IMR-90 (cell line): ENCODE results near the gene SRPK1. TPM values are rescaled to one million over a fixed set of nuclear protein-coding genes. Genes with fewer than 3 reads are reported as not detected.
A peak's percentile ranks its signal among the peaks of the same experiment; 100 is the strongest.

Source experiments
- ATAC-seq: fragments of 200-7000 bp; cut with Tn5 transposase; 2 replicates; pipeline ENCODE4 v1.9.1; 2020; ENCODE audit warnings: low read depth, mild to moderate bottlenecking, moderate library complexity
- BruUV-seq: library from RNA; stranded (reverse); fragments of 400-500 nt; replicated peaks from 2 replicates; lab custom pipeline; 2021; lab: Mats Ljungman, UMichigan
- CTCF ChIA-PET: fragments of 300-600 bp; formaldehyde crosslinking; extraction: SDS; loops from one replicate; lab custom pipeline; 2021; ENCODE audit warnings: antibody characterized with exemption; lab: Yijun Ruan, JAX
- POLR2A ChIA-PET: fragments of 300-600 bp; sonication (Branson Sonifier 250); formaldehyde crosslinking; loops from one replicate; lab custom pipeline; 2022; ENCODE audit warnings: antibody characterized with exemption; ENCODE audit not compliant: unreplicated experiment; lab: Charles Lee
- DNase-seq: peaks from one replicate; pipeline ENCODE4 v3.0.0; 2013
- H2AFZ ChIP-seq: replicated peaks from 2 replicates; pipeline ENCODE3; 2013; ENCODE audit warnings: low read length, mild to moderate bottlenecking; ENCODE audit not compliant: poor library complexity
- H2AK5ac ChIP-seq: 2 replicates; pipeline ENCODE4 v1.6.1; 2013; ENCODE audit warnings: low read depth, low read length, inconsistent platforms
- H2AK9ac ChIP-seq: replicated peaks from 2 replicates; pipeline ENCODE3; 2013; ENCODE audit warnings: mild to moderate bottlenecking, low read depth, low read length, moderate library complexity; ENCODE audit not compliant: poor library complexity
- H2BK120ac ChIP-seq: 2 replicates; pipeline ENCODE4 v1.6.1; 2013; ENCODE audit warnings: low read depth, low read length, inconsistent platforms
- H2BK15ac ChIP-seq: 3 replicates; pipeline ENCODE4 v1.6.1; 2013; ENCODE audit warnings: low read depth, low read length, inconsistent platforms
- H2BK20ac ChIP-seq: 2 replicates; pipeline ENCODE4 v1.6.1; 2013; ENCODE audit warnings: low read depth, mild to moderate bottlenecking, inconsistent platforms, low read length, moderate library complexity
- H2BK5ac ChIP-seq: 2 replicates; pipeline ENCODE4 v1.6.1; 2013; ENCODE audit warnings: mild to moderate bottlenecking, low read depth, low read length, inconsistent platforms; ENCODE audit not compliant: poor library complexity, severe bottlenecking
- H3K14ac ChIP-seq: replicated peaks from 2 replicates; pipeline ENCODE4 v1.6.1; 2013; ENCODE audit warnings: low read depth, low read length, inconsistent platforms
- H3K18ac ChIP-seq: 2 replicates; pipeline ENCODE4 v1.6.1; 2013; ENCODE audit warnings: low read depth, low read length, control low read depth
- H3K23ac ChIP-seq: 2 replicates; pipeline ENCODE4 v1.6.1; 2013; ENCODE audit warnings: low read depth, low read length, inconsistent platforms
- H3K27ac ChIP-seq: 2 replicates; pipeline ENCODE4 v1.5.1; 2013; ENCODE audit warnings: mild to moderate bottlenecking, control low read depth, low read length; ENCODE audit not compliant: insufficient read depth
- H3K27me3 ChIP-seq: 2 replicates; pipeline ENCODE4 v1.6.1; 2013; ENCODE audit warnings: low read length; ENCODE audit not compliant: control insufficient read depth, insufficient read depth
- H3K36me3 ChIP-seq: 2 replicates; pipeline ENCODE4 v1.6.1; 2013; ENCODE audit warnings: low read length, mixed read lengths; ENCODE audit not compliant: control insufficient read depth, insufficient read depth
- H3K4ac ChIP-seq: 2 replicates; pipeline ENCODE4 v1.6.1; 2013; ENCODE audit warnings: low read depth, low read length, inconsistent platforms
- H3K4me1 ChIP-seq: 2 replicates; pipeline ENCODE4 v1.6.1; 2013; ENCODE audit warnings: low read length, mixed read lengths; ENCODE audit not compliant: control insufficient read depth, insufficient read depth
- H3K4me2 ChIP-seq: 2 replicates; pipeline ENCODE4 v1.6.1; 2013; ENCODE audit warnings: low read depth, mild to moderate bottlenecking, control low read depth, low read length, moderate library complexity
- H3K4me3 ChIP-seq: 2 replicates; pipeline ENCODE4 v1.5.1; 2013; ENCODE audit warnings: low read depth, mild to moderate bottlenecking, control low read depth, low read length, moderate library complexity; ENCODE audit not compliant: insufficient read depth
- H3K56ac ChIP-seq: 2 replicates; pipeline ENCODE4 v1.6.1; 2013; ENCODE audit warnings: low read length, inconsistent platforms; ENCODE audit not compliant: insufficient read depth; ENCODE audit errors: extremely low read depth
- H3K79me1 ChIP-seq, 2 experiments: 2 replicates each; pipeline ENCODE4 v1.6.1; 2013; ENCODE audit warnings: low read length in 2 of 2, inconsistent platforms in 1 of 2, low read depth in 1 of 2
- H3K9ac ChIP-seq: 2 replicates; pipeline ENCODE4 v1.6.1; 2013; ENCODE audit warnings: low read depth, low read length, control low read depth
- H3K9me1 ChIP-seq: 2 replicates; pipeline ENCODE4 v1.6.1; 2013; ENCODE audit warnings: low read length, inconsistent platforms; ENCODE audit not compliant: insufficient read depth
- H3K9me3 ChIP-seq: 2 replicates; pipeline ENCODE4 v1.6.1; 2013; ENCODE audit warnings: low read length; ENCODE audit not compliant: control insufficient read depth, insufficient read depth
- H4K20me1 ChIP-seq: 2 replicates; pipeline ENCODE4 v1.6.1; 2013; ENCODE audit warnings: low read length, inconsistent platforms; ENCODE audit not compliant: insufficient read depth
- H4K5ac ChIP-seq: 2 replicates; pipeline ENCODE4 v1.6.1; 2013; ENCODE audit warnings: mild to moderate bottlenecking, low read depth, low read length, control low read depth
- H4K8ac ChIP-seq, 2 experiments: 2 replicates each; pipeline ENCODE4 v1.6.1; 2013; ENCODE audit warnings: low read depth in 2 of 2, low read length in 2 of 2, control low read depth in 1 of 2, inconsistent platforms in 1 of 2
- H4K91ac ChIP-seq: 2 replicates; pipeline ENCODE4 v1.6.1; 2013; ENCODE audit warnings: low read depth, low read length, inconsistent platforms; ENCODE audit not compliant: insufficient read depth
- CEBPB ChIP-seq: IDR thresholded peaks from 2 replicates; pipeline ENCODE4 v1.6.1; 2012; ENCODE audit warnings: low read depth, low read length, improper control_type of control experiment
- ELK1 ChIP-seq: fragments of 150-350 bp; IDR thresholded peaks from 2 replicates; pipeline ENCODE4 v1.6.1; 2016; ENCODE audit warnings: low read depth, mild to moderate bottlenecking, low read length, moderate library complexity, borderline replicate concordance
- POLR2A ChIP-seq: IDR thresholded peaks from 2 replicates; pipeline ENCODE4 v1.6.1; 2012; ENCODE audit warnings: mild to moderate bottlenecking, low read depth, low read length
- RAD21 ChIP-seq: IDR thresholded peaks from 2 replicates; pipeline ENCODE4 v1.6.1; 2012; ENCODE audit warnings: low read length, improper control_type of control experiment
- RCOR1 ChIP-seq: IDR thresholded peaks from 2 replicates; pipeline ENCODE4 v1.6.1; 2012; ENCODE audit warnings: mild to moderate bottlenecking, low read length, improper control_type of control experiment; ENCODE audit not compliant: insufficient replicate concordance
- RFX5 ChIP-seq: IDR thresholded peaks from 2 replicates; pipeline ENCODE4 v1.8.0; 2012; ENCODE audit warnings: low read depth, mild to moderate bottlenecking, low read length, moderate library complexity
- WGBS, 2 experiments: methylation state at CpG; one replicate each; pipeline versions ENCODE4 v1.1.5 to v1.1.7; 2013; ENCODE audit warnings: missing lambda C conversion rate in 2 of 2; ENCODE audit not compliant: insufficient read length in 1 of 2; ENCODE audit errors: extremely low coverage in 2 of 2; 5-methylcytosine and 5-hydroxymethylcytosine counted together
- dilution Hi-C: fragments of 300-500 bp; cut with HindIII; formaldehyde crosslinking; loops from one replicate; pipeline ENCODE4 v1.14.3; 2018; ENCODE audit warnings: low sequenced_read_pairs; ENCODE audit not compliant: unreplicated experiment
- in situ Hi-C: fragments of 300-500 bp; cut with MboI; formaldehyde crosslinking; loops from 3 replicates; pipeline ENCODE4 v1.14.3; 2019; ENCODE audit warnings: low sequenced_read_pairs, inconsistent platforms, mixed read lengths
- intact Hi-C: fragments of 100-400 bp; cut with micrococcal nuclease; formaldehyde crosslinking; loops from 2 replicates; pipeline ENCODE4 v1.10.0; 2022
- polyA plus RNA-seq, 3 experiments: library from polyadenylated mRNA; depleted of rRNA; stranded (reverse); fragments of >200 nt; gene quantifications; 2 replicates each; pipeline ENCODE4 v1.2.3, GENCODE V29; 2012; ENCODE audit warnings: low replicate concordance in 1 of 3
- total RNA-seq: library from RNA; depleted of rRNA; stranded (reverse); fragments of >200 nt; gene quantifications from 2 replicates; pipeline ENCODE4 v1.2.3, GENCODE V29; 2012

SRPK1 gene
- total and polyA plus RNA-seq, 2 of the 4 experiments (the other 2 are of a cell fraction) = 22.5 to 44.6 TPM

GRCh38 chr6:35948725-35949124, 27.8 kb upstream of the SRPK1 start:
- no peak overlapping the region for H3K4me3 ChIP-seq
- H3K14ac ChIP-seq = no peak overlapping the region
- no CpG with 5 or more reads among the region's 1 CpG for WGBS, 2 experiments
- intact Hi-C loops (no loop called here), in situ Hi-C loops (no loop called here), dilution Hi-C loops (no loop called here)
- no peak overlapping the region for H2AK9ac ChIP-seq
- no peak overlapping the region for H2AFZ ChIP-seq
- POLR2A ChIA-PET = no interaction called here
- H3K4ac ChIP-seq = no peak overlapping the region
- H2BK15ac ChIP-seq = no peak overlapping the region
- H2AK5ac ChIP-seq = no peak overlapping the region
- no peak overlapping the region for H4K91ac ChIP-seq
- no peaks in the 10 kb centered on the region for H3K79me1 ChIP-seq
- CTCF ChIA-PET = no interaction called here
- no peak overlapping the region for H4K8ac ChIP-seq
- H3K4me1 ChIP-seq = peaks cover 3% of the 10 kb centered on the region; the same call in 1 of the 2 replicates
- DNase-seq (peak; percentile 12), ATAC-seq (no peak; the same call in 1 of the 2 replicates)
- H4K5ac ChIP-seq = no peak overlapping the region
- no peaks in the 10 kb centered on the region for H3K9me3 ChIP-seq
- no peak overlapping the region for H3K27ac ChIP-seq
- H3K23ac ChIP-seq = no peak overlapping the region
- BruUV-seq = no TSS peak
- no peak overlapping the region for H2BK5ac ChIP-seq
- no peaks in the 10 kb centered on the region for H3K27me3 ChIP-seq
- H2BK120ac ChIP-seq = no peak overlapping the region
- TF ChIP-seq RAD21 (0 out of 2 replicates have a peak, but pooled peaks have one; percentile 7), POLR2A (no peak), RCOR1 (no peak), CEBPB (no peak), RFX5 (no peak), ELK1 (no peak)
- H2BK20ac ChIP-seq = no peak overlapping the region
- H3K9me1 ChIP-seq = peaks cover 4% of the 10 kb centered on the region
- H3K56ac ChIP-seq = no peak overlapping the region
- no peak overlapping the region for H3K4me2 ChIP-seq
- no peaks in the 10 kb centered on the region; the same call in 1 of the 2 replicates for H4K20me1 ChIP-seq
- no peak overlapping the region for H3K18ac ChIP-seq
- no peaks in the 10 kb centered on the region for H3K36me3 ChIP-seq
- H3K9ac ChIP-seq = no peak overlapping the region
